Raji (cell line): ENCODE measurements around the gene KCNQ5.

Experiments
- POLR2A ChIP-seq: IDR thresholded peaks from 2 replicates; pipeline ENCODE4 v1.6.1; 2011; ENCODE audit warnings: low read depth, low read length, control low read depth; ENCODE audit not compliant: insufficient read depth

The KCNQ5 gene

GRCh38 chr6:73116330-73116729 is 494.5 kb downstream of the KCNQ5 start:
- TF ChIP-seq POLR2A, result no peak

- no peak for TF ChIP-seq POLR2A
Measured at GRCh38 chr6:73121421-73121993, 499.6 kb downstream of the KCNQ5 start.

GRCh38 chr6:73123632-73124329 is 501.9 kb downstream of the KCNQ5 start:
- TF ChIP-seq POLR2A, result no peak

- TF ChIP-seq POLR2A, result no peak
Measured at GRCh38 chr6:73129653-73130443, 508.0 kb downstream of the KCNQ5 start.

- TF ChIP-seq POLR2A, result no peak
Measured at GRCh38 chr6:73131706-73132105, 509.8 kb downstream of the KCNQ5 start.

- TF ChIP-seq POLR2A, result no peak
Measured at GRCh38 chr6:73134588-73134987, 512.7 kb downstream of the KCNQ5 start.

- TF ChIP-seq POLR2A, result no peak
Measured at GRCh38 chr6:73139681-73140383, 518.0 kb downstream of the KCNQ5 start.

- no peak for TF ChIP-seq POLR2A
Measured at GRCh38 chr6:73143551-73143950, 521.7 kb downstream of the KCNQ5 start.

GRCh38 chr6:73144516-73144915 is 522.7 kb downstream of the KCNQ5 start:
- no peak for TF ChIP-seq POLR2A

- TF ChIP-seq POLR2A, result no peak
Measured at GRCh38 chr6:73145690-73146089, 523.8 kb downstream of the KCNQ5 start.

GRCh38 chr6:73151732-73152131 is 529.9 kb downstream of the KCNQ5 start:
- TF ChIP-seq POLR2A, result no peak

GRCh38 chr6:73152556-73152955 is 530.7 kb downstream of the KCNQ5 start:
- TF ChIP-seq POLR2A, result no peak

GRCh38 chr6:73152966-73153757 is 531.3 kb downstream of the KCNQ5 start:
- TF ChIP-seq POLR2A, result no peak
